Upper lobe of left lung (tissue), 4 donors: Measurements from ENCODE around the gene RTL1.

Source experiments
- POLR2A ChIP-seq, 4 donors: fragments of 450-650 bp; IDR thresholded peaks; one replicate each; pipeline ENCODE4 v1.5.1; 2016 to 2017; ENCODE audit warnings: antibody characterized with exemption in 4 of 4, mild to moderate bottlenecking in 2 of 4
- TF ChIP-seq, protein P1 (sequence below), 6 experiments: fragments of 450-650 bp in 4 of 6; fragments of 200-600 bp in 2 of 6; sonication (generic) in 2 of 6; IDR thresholded peaks; one replicate each; pipeline ENCODE4 v1.5.1; 2016 to 2019; ENCODE audit warnings: antibody characterized with exemption in 6 of 6

DNA sequence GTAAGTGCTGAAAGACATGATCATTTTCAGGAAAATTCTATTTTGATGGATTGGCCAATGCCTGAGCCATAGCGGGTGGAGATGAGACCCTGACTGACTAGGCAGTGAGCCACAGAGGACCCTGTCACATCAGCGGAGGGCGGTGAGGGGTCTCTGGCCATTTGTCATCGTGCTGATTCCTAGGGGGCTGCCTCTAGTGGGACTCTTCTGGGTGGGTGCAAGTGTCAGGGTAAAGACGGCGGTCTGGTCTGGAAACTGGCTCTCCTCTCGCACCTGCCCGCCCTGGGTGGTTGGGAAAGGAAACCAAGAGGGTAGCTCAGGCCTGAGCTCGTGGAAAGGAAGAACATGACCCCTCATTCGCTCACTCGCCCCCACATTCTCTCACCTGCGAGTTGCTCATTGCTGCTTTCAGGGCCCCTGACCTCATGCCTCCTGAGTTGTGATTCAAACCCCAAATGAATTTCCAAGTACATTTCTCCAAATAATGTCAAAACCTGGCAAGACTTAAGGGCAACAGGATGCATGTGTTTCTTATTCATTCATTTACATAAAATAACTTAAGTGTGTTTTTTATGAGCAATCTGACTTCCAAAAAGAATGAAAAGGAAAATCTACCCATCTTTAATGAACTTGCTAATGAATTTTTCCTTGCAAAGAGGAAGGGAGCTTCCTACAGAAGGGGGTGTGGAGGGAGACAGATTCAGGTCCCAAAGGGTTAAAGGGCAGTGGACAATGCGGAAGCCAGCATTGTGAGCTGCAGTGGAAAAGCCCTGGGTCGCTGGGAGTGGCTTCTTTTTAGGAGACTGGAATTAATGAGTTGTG lies 64.8 kb downstream of the RTL1 start:
- TF ChIP-seq, protein P1, sequence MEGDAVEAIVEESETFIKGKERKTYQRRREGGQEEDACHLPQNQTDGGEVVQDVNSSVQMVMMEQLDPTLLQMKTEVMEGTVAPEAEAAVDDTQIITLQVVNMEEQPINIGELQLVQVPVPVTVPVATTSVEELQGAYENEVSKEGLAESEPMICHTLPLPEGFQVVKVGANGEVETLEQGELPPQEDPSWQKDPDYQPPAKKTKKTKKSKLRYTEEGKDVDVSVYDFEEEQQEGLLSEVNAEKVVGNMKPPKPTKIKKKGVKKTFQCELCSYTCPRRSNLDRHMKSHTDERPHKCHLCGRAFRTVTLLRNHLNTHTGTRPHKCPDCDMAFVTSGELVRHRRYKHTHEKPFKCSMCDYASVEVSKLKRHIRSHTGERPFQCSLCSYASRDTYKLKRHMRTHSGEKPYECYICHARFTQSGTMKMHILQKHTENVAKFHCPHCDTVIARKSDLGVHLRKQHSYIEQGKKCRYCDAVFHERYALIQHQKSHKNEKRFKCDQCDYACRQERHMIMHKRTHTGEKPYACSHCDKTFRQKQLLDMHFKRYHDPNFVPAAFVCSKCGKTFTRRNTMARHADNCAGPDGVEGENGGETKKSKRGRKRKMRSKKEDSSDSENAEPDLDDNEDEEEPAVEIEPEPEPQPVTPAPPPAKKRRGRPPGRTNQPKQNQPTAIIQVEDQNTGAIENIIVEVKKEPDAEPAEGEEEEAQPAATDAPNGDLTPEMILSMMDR (IDR thresholded peaks at IDR 0.05): no peak
- no peak for TF ChIP-seq POLR2A (IDR thresholded peaks at IDR 0.05)
